Measurements from ENCODE around the gene ZSWIM1.
"Not testable (repeated sequence)": the region's sequence is repeated elsewhere in the genome, so short reads cannot be mapped to it uniquely, and the experiment has no call there.

ZSWIM1 gene

GRCh38 chr20:45909817-45910669 is 29.0 kb downstream of the ZSWIM1 start:
- no peak for DNase-seq

GRCh38 chr20:45910670-45911485 is 29.9 kb downstream of the ZSWIM1 start:
- no peak for DNase-seq

GRCh38 chr20:45911486-45912343 is 30.7 kb downstream of the ZSWIM1 start, which contains the start of gene PLTP:
Gene PLTP, minus strand, starts transcription at chr20:45912155. Its CDS starts 703 bp downstream, at chr20:45911452.
- DNase-seq: no peak

- DNase-seq: no peak
Measured at GRCh38 chr20:45912344-45912682, 31.3 kb downstream of the ZSWIM1 start.

- DNase-seq: no peak
Measured at GRCh38 chr20:45913116-45913515, 32.1 kb downstream of the ZSWIM1 start.

GRCh38 chr20:45917790-45918141 is 36.7 kb downstream of the ZSWIM1 start:
- no peak for DNase-seq

- no peak for DNase-seq
Measured at GRCh38 chr20:45918182-45918737, 37.2 kb downstream of the ZSWIM1 start.

GRCh38 chr20:45918779-45919537 is 37.9 kb downstream of the ZSWIM1 start:
- DNase-seq: no peak

GRCh38 chr20:45919542-45920399 is 38.7 kb downstream of the ZSWIM1 start:
- no peak for DNase-seq

- no peak for DNase-seq
Measured at GRCh38 chr20:45920462-45921336, 39.7 kb downstream of the ZSWIM1 start.

- DNase-seq: no peak
Measured at GRCh38 chr20:45921337-45922189, 40.5 kb downstream of the ZSWIM1 start.

GRCh38 chr20:45924391-45925261 is 43.6 kb downstream of the ZSWIM1 start:
- DNase-seq: no peak

- DNase-seq: no peak
Measured at GRCh38 chr20:45925821-45926506, 44.9 kb downstream of the ZSWIM1 start.

GRCh38 chr20:45926731-45927070 is 45.7 kb downstream of the ZSWIM1 start:
- DNase-seq: no peak

- DNase-seq: no peak
Measured at GRCh38 chr20:45927071-45927878, 46.2 kb downstream of the ZSWIM1 start.

GRCh38 chr20:45931680-45932079 is 50.7 kb downstream of the ZSWIM1 start:
- DNase-seq: not testable (repeated sequence)

Data from NCI-H2107 (cell line).